H1 (cell line): ENCODE data around the gene FBXL16. TPM values are rescaled to one million over a fixed set of nuclear protein-coding genes. Genes with fewer than 3 reads are reported as not detected.
A peak's percentile ranks its signal among the peaks of the same experiment; 100 is the strongest.

Experiments
- CTCF ChIA-PET: fragments of 300-600 bp; sonication (Branson Sonifier 250); formaldehyde crosslinking; loops from one replicate; lab custom pipeline; 2021; ENCODE audit not compliant: partially characterized antibody; lab: Charles Lee
- POLR2A ChIA-PET: fragments of 300-600 bp; sonication (Branson Sonifier 250); formaldehyde crosslinking; loops from one replicate; lab custom pipeline; 2021; ENCODE audit warnings: inconsistent platforms; ENCODE audit not compliant: partially characterized antibody; lab: Charles Lee
- DNase-seq, 2 experiments: peaks; one replicate each; pipeline versions ENCODE4 v3.0.0 to v3.0.0-alpha.2; 2010 to 2022; ENCODE audit warnings: low spot score in 2 of 2, low read depth in 1 of 2, mixed read lengths in 1 of 2
- FAIRE-seq: peaks from 2 replicates; lab custom pipeline; 2011; peaks lifted over from hg19 to GRCh38; lab: Jason Lieb, UNC
- H2AFZ ChIP-seq: 2 replicates; pipeline ENCODE4 v1.8.1; 2012; ENCODE audit warnings: low read length, inconsistent platforms
- H2AK5ac ChIP-seq: 2 replicates; pipeline ENCODE4 v1.6.1; 2013; ENCODE audit warnings: low read depth, low read length
- H2BK120ac ChIP-seq: replicated peaks from 2 replicates; pipeline ENCODE3; 2013; ENCODE audit warnings: low read depth, low read length, inconsistent platforms
- H2BK12ac ChIP-seq: 2 replicates; pipeline ENCODE4 v1.6.1; 2013; ENCODE audit warnings: low read depth, low read length
- H2BK15ac ChIP-seq: 2 replicates; pipeline ENCODE4 v1.6.1; 2013; ENCODE audit warnings: low read length
- H2BK20ac ChIP-seq: 2 replicates; pipeline ENCODE4 v1.6.1; 2013; ENCODE audit warnings: low read length
- H2BK5ac ChIP-seq: 2 replicates; pipeline ENCODE4 v1.6.1; 2013; ENCODE audit warnings: low read depth, low read length
- H3K14ac ChIP-seq: 2 replicates; pipeline ENCODE4 v1.6.1; 2013; ENCODE audit warnings: inconsistent platforms; ENCODE audit not compliant: insufficient read length
- H3K18ac ChIP-seq: 2 replicates; pipeline ENCODE4 v1.6.1; 2013; ENCODE audit warnings: low read length; ENCODE audit errors: extremely low read depth
- H3K23ac ChIP-seq: 2 replicates; pipeline ENCODE4 v1.6.1; 2013; ENCODE audit warnings: inconsistent platforms; ENCODE audit not compliant: insufficient read length
- H3K23me2 ChIP-seq: 2 replicates; pipeline ENCODE4 v1.6.1; 2013; ENCODE audit warnings: low read depth, low read length
- H3K27ac ChIP-seq: 2 replicates; pipeline ENCODE4 v1.6.1; 2011; ENCODE audit warnings: low read depth, low read length, inconsistent platforms
- H3K27me3 ChIP-seq, 4 experiments: replicated peaks in 1 of 4; 1 replicate in 1 of 4; 2 replicates in 3 of 4; pipeline versions ENCODE4 v1.6.1 to v1.8.1; 2011 to 2013; ENCODE audit warnings: low read length in 3 of 4, mild to moderate bottlenecking in 3 of 4, inconsistent platforms in 2 of 4, mixed read lengths in 2 of 4, moderate library complexity in 1 of 4; ENCODE audit not compliant: control insufficient read depth in 3 of 4, insufficient read depth in 3 of 4; ENCODE audit errors: extremely low read depth in 1 of 4
- H3K36me3 ChIP-seq, 4 experiments: 2 replicates each; pipeline versions ENCODE4 v1.6.1 to v1.8.1; 2011 to 2013; ENCODE audit warnings: mild to moderate bottlenecking in 4 of 4, low read length in 3 of 4, moderate library complexity in 2 of 4, control low read depth in 1 of 4, inconsistent platforms in 1 of 4; ENCODE audit not compliant: insufficient read depth in 4 of 4, control insufficient read depth in 2 of 4
- H3K4ac ChIP-seq: replicated peaks from 2 replicates; pipeline ENCODE3; 2013; ENCODE audit warnings: low read length, low read depth, mixed read lengths, inconsistent platforms; ENCODE audit not compliant: insufficient read length
- H3K4me1 ChIP-seq, 4 experiments: replicated peaks in 1 of 4; 1 replicate in 1 of 4; 2 replicates in 3 of 4; pipeline versions ENCODE4 v1.6.1 to v1.8.1; 2011 to 2013; ENCODE audit warnings: low read length in 3 of 4, inconsistent platforms in 2 of 4, mixed read lengths in 1 of 4; ENCODE audit not compliant: insufficient read depth in 4 of 4, control insufficient read depth in 3 of 4
- H3K4me2 ChIP-seq, 2 experiments: 2 replicates each; pipeline versions ENCODE4 v1.6.1 to v1.8.1; 2011 to 2013; ENCODE audit warnings: low read depth in 2 of 2, low read length in 2 of 2, control low read depth in 1 of 2, inconsistent platforms in 1 of 2, mild to moderate bottlenecking in 1 of 2; ENCODE audit not compliant: insufficient read depth in 1 of 2
- H3K4me3 ChIP-seq, 4 experiments: fragments of 200-600, 300-600 bp in 1 of 4; sonication (generic), shearing (Covaris generic), sonication (Bioruptor Twin) in 1 of 4; 2 replicates each; pipeline versions ENCODE4 v1.5.1 to v1.8.1; 2011 to 2016; ENCODE audit warnings: low read length in 4 of 4, low read depth in 3 of 4, control low read depth in 2 of 4, inconsistent platforms in 2 of 4, mild to moderate bottlenecking in 2 of 4, mixed read lengths in 1 of 4, moderate library complexity in 1 of 4; ENCODE audit not compliant: insufficient read depth in 2 of 4; ENCODE audit errors: extremely low read depth in 1 of 4
- H3K56ac ChIP-seq: replicated peaks from 2 replicates; pipeline ENCODE3; 2013; ENCODE audit warnings: low read depth, mild to moderate bottlenecking, mixed read lengths, low read length, inconsistent platforms; ENCODE audit not compliant: insufficient read length
- H3K79me1 ChIP-seq: 2 replicates; pipeline ENCODE4 v1.6.1; 2013; ENCODE audit warnings: low read depth, low read length, control low read depth
- H3K79me2 ChIP-seq, 2 experiments: 2 replicates each; pipeline versions ENCODE4 v1.6.1 to v1.8.1; 2012 to 2013; ENCODE audit warnings: low read length in 2 of 2, mild to moderate bottlenecking in 2 of 2, inconsistent platforms in 1 of 2; ENCODE audit not compliant: insufficient read depth in 2 of 2, control insufficient read depth in 1 of 2
- H3K9ac ChIP-seq, 4 experiments: replicated peaks in 1 of 4; 1 replicate in 1 of 4; 2 replicates in 3 of 4; pipeline versions ENCODE4 v1.6.1 to v1.8.1; 2011 to 2013; ENCODE audit warnings: low read depth in 3 of 4, low read length in 3 of 4, control low read depth in 2 of 4, mild to moderate bottlenecking in 2 of 4, moderate library complexity in 2 of 4, inconsistent platforms in 1 of 4; ENCODE audit errors: extremely low read depth in 1 of 4
- H3K9me3 ChIP-seq, 2 experiments: 2 replicates each; pipeline versions ENCODE4 v1.6.1 to v1.8.1; 2012 to 2013; ENCODE audit warnings: mild to moderate bottlenecking in 2 of 2, moderate library complexity in 2 of 2, control low read depth in 1 of 2, inconsistent platforms in 1 of 2, low read depth in 1 of 2, low read length in 1 of 2, mixed read lengths in 1 of 2; ENCODE audit not compliant: insufficient read depth in 2 of 2
- H4K20me1 ChIP-seq, 2 experiments: replicated peaks in 1 of 2; 2 replicates each; pipeline versions ENCODE3 to v1.8.1; 2011 to 2013; ENCODE audit warnings: inconsistent platforms in 2 of 2, low read length in 2 of 2, mild to moderate bottlenecking in 1 of 2; ENCODE audit not compliant: insufficient read depth in 2 of 2, control insufficient read depth in 1 of 2
- H4K5ac ChIP-seq: 2 replicates; pipeline ENCODE4 v1.6.1; 2013; ENCODE audit warnings: low read length, low read depth, mixed read lengths, inconsistent platforms; ENCODE audit not compliant: insufficient read length
- H4K8ac ChIP-seq: 2 replicates; pipeline ENCODE4 v1.8.0; 2013; ENCODE audit warnings: mild to moderate bottlenecking, moderate library complexity, low read length, inconsistent platforms; ENCODE audit not compliant: insufficient read depth; ENCODE audit errors: extremely low read depth
- H4K91ac ChIP-seq: replicated peaks from 2 replicates; pipeline ENCODE3; 2013; ENCODE audit warnings: low read length, mixed read lengths, inconsistent platforms; ENCODE audit not compliant: insufficient read length
- E2F6 ChIP-seq: IDR thresholded peaks from 2 replicates; pipeline ENCODE4 v1.6.1; 2012; ENCODE audit warnings: inconsistent platforms
- EZH2 ChIP-seq: fragments of 200-600 bp; sonication (generic); IDR thresholded peaks from 2 replicates; pipeline ENCODE4 v1.7.1; 2012; ENCODE audit warnings: low read depth, mild to moderate bottlenecking, moderate library complexity, low read length, inconsistent platforms; ENCODE audit not compliant: severe bottlenecking
- FOSL1 ChIP-seq: IDR thresholded peaks from 2 replicates; pipeline ENCODE4 v1.6.1; 2011; ENCODE audit warnings: mild to moderate bottlenecking, low read depth, low read length, moderate library complexity; ENCODE audit not compliant: insufficient read depth
- KDM4A ChIP-seq: IDR thresholded peaks from one replicate; pipeline ENCODE4 v1.7.1; 2012; ENCODE audit warnings: low read depth, mild to moderate bottlenecking, moderate library complexity, low read length, inconsistent platforms; ENCODE audit not compliant: severe bottlenecking
- NANOG ChIP-seq: IDR thresholded peaks from 2 replicates; pipeline ENCODE4 v1.6.1; 2011; ENCODE audit warnings: low read length, low read depth, mild to moderate bottlenecking, inconsistent platforms; ENCODE audit not compliant: insufficient read depth, poor library complexity, severe bottlenecking
- RXRA ChIP-seq: IDR thresholded peaks from 2 replicates; pipeline ENCODE4 v1.6.1; 2011; ENCODE audit warnings: low read depth, mild to moderate bottlenecking, low read length, moderate library complexity; ENCODE audit not compliant: insufficient read depth
- SAP30 ChIP-seq: fragments of 300-600 bp; sonication (generic); IDR thresholded peaks from 2 replicates; pipeline ENCODE4 v1.7.1; 2012; ENCODE audit warnings: low read length, moderate library complexity, mild to moderate bottlenecking, inconsistent platforms; ENCODE audit not compliant: insufficient read depth, insufficient replicate concordance
- SIN3A ChIP-seq, 2 experiments: IDR thresholded peaks in 1 of 2; conservative IDR thresholded peaks in 1 of 2; 2 replicates each; pipeline ENCODE4 v1.6.1; 2011 to 2012; ENCODE audit warnings: low read length in 2 of 2, improper control_type of control experiment in 1 of 2, low read depth in 1 of 2, mild to moderate bottlenecking in 1 of 2
- SP4 ChIP-seq: IDR thresholded peaks from 2 replicates; pipeline ENCODE4 v1.6.1; 2012; ENCODE audit warnings: low read length, inconsistent platforms
- WGBS, 2 experiments: shearing (Covaris generic) in 1 of 2; methylation state at CpG; one replicate each; pipeline versions ENCODE4 v1.1.6 to v1.1.7; 2013 to 2015; ENCODE audit warnings: low lambda C conversion rate in 2 of 2, mixed read lengths in 2 of 2, inconsistent platforms in 1 of 2, low coverage in 1 of 2, missing lambda C conversion rate in 1 of 2; ENCODE audit not compliant: insufficient replicate concordance in 2 of 2, insufficient coverage in 1 of 2, insufficient read length in 1 of 2; ENCODE audit errors: extremely low coverage in 1 of 2, missing lambda C conversion rate in 1 of 2; 5-methylcytosine and 5-hydroxymethylcytosine counted together
- polyA plus RNA-seq, 7 experiments: library from polyadenylated mRNA; depleted of rRNA in 3 of 7; stranded (reverse) in 5 of 7; unstranded in 2 of 7; fragments of >200 nt in 5 of 7; fragments of 200-250 nt in 2 of 7; gene quantifications; 1 replicate in 5 of 7; 2 replicates in 1 of 7; 4 replicates in 1 of 7; pipeline versions ENCODE4 v1.2.1 to v1.2.3, GENCODE V29; 2011 to 2013; ENCODE audit warnings: missing spikeins in 2 of 7, mixed read lengths in 2 of 7
- total RNA-seq: library from RNA; stranded (reverse); fragmentation: NEBNext Ultra II Directional; extraction: Animal tissue kit (Norgen Biotek cat#: 25700); gene quantifications from 2 replicates; pipeline ENCODE4 v1.2.1, GENCODE V29; 2021

FBXL16 gene
- total and polyA plus RNA-seq, 2 of the 8 experiments (the other 6 are each of a cell fraction or from before 2014, with no cell fraction given) = 12.5 to 12.8 TPM

- no peak overlapping the region for H3K23ac ChIP-seq
- H2BK120ac ChIP-seq = no peak overlapping the region
- H2AFZ ChIP-seq = no peak overlapping the region
- H3K56ac ChIP-seq = no peak overlapping the region
- H4K5ac ChIP-seq = no peak overlapping the region
- H3K14ac ChIP-seq = no peak overlapping the region
- no peak overlapping the region for H2BK5ac ChIP-seq
- H3K18ac ChIP-seq = no peak overlapping the region
- peaks cover 4 to 13% of the 10 kb centered on the region in 2 experiments for H4K20me1 ChIP-seq
- CTCF ChIA-PET = interaction anchor here (0.6 to 33.4 kb wide), 17 partner anchors 9 to 1435 kb away, joined by 3 to 977 read pairs (median 4); partner anchors contain the start of genes ANTKMT, CCDC78, CHTF18 and CIAO3
- peaks cover 0 to 2% (median 0%) of the 10 kb centered on the region in 4 experiments; a peak in 1 of 8 replicates for H3K36me3 ChIP-seq
- H3K23me2 ChIP-seq = peaks cover 19% of the 10 kb centered on the region; the same call in 1 of the 2 replicates
- H3K4me2 ChIP-seq = peak overlapping the region; percentile 53 to 83; a peak in 2 of 4 replicates
- H3K27me3 ChIP-seq = peaks cover 0 to 41% (median 24%) of the 10 kb centered on the region in 4 experiments; a peak in 6 of 7 replicates
- H3K79me2 ChIP-seq = no peaks in the 10 kb centered on the region
- H3K9me3 ChIP-seq = no peaks in the 10 kb centered on the region; a peak in 1 of 4 replicates
- no peak overlapping the region for H3K4ac ChIP-seq
- H4K91ac ChIP-seq = no peak overlapping the region
- H3K4me3 ChIP-seq = peak overlapping the region in 1 of 4 experiments; percentile 15; a peak in 1 of 8 replicates
- DNase-seq = no peak
- H2BK20ac ChIP-seq = no peak overlapping the region
- H3K4me1 ChIP-seq = peaks cover 0 to 29% (median 19%) of the 10 kb centered on the region in 4 experiments; a peak in 5 of 7 replicates
- H3K27ac ChIP-seq = no peak overlapping the region
- H4K8ac ChIP-seq = no peak overlapping the region
- H3K9ac ChIP-seq = no peak overlapping the region
- no peak for FAIRE-seq
- no peak overlapping the region for H2AK5ac ChIP-seq
- no peaks in the 10 kb centered on the region for H3K79me1 ChIP-seq
- H2BK12ac ChIP-seq = no peak overlapping the region
- 92% methylated on average over 28 of the region's 29 CpGs; no CpG with 5 or more reads in 1 of the 2 experiments for WGBS, 2 experiments
- POLR2A ChIA-PET = interaction anchor here (0.5 to 23.0 kb wide), 17 partner anchors 0 to 347 kb away, joined by 3 to 353 read pairs (median 5); partner anchors contain the start of genes ANTKMT, CCDC78, CHTF18 and CIAO3
- H2BK15ac ChIP-seq = no peak overlapping the region
- TF ChIP-seq RXRA = no peak
- TF ChIP-seq SP4 = no peak
- TF ChIP-seq EZH2 = no peak
- TF ChIP-seq FOSL1 = no peak
- TF ChIP-seq E2F6 = no peak
- TF ChIP-seq SAP30 = no peak
- TF ChIP-seq NANOG = no peak
- TF ChIP-seq SIN3A (conservative IDR thresholded peaks at IDR 0.05 in 1 of 2, IDR thresholded peaks at IDR 0.05 in 1 of 2; ENCODE audit: low read depth in 1 of 2, low read length in 2 of 2) = no peak
- TF ChIP-seq KDM4A = no peak
Observed at GRCh38 chr16:716768-717325, 11.2 kb upstream of the FBXL16 start.
